Neural crest cell (in vitro differentiated cells): ENCODE data around the gene ATF6. TPM values are rescaled to one million over a fixed set of nuclear protein-coding genes. Genes with fewer than 3 reads are reported as not detected.

Source experiments
- DNase-seq: peaks from one replicate; pipeline ENCODE4 v3.0.0; 2021; ENCODE audit warnings: low read depth, mixed read lengths, low spot score
- H3K27ac Mint-ChIP-seq: one replicate; pipeline ENCODE4 v1.8.0; 2021; ENCODE audit warnings: mild to moderate bottlenecking, mixed read lengths; ENCODE audit not compliant: unreplicated experiment
- H3K27me3 Mint-ChIP-seq: 2 replicates; pipeline ENCODE4 v1.8.0; 2021; ENCODE audit warnings: low read depth, mild to moderate bottlenecking, mixed read lengths
- H3K36me3 Mint-ChIP-seq: 2 replicates; pipeline ENCODE4 v1.8.0; 2021; ENCODE audit warnings: low read depth, mild to moderate bottlenecking, mixed read lengths
- H3K4me1 Mint-ChIP-seq: 2 replicates; pipeline ENCODE4 v1.8.0; 2021; ENCODE audit warnings: mixed read lengths
- H3K4me3 Mint-ChIP-seq: one replicate; pipeline ENCODE4 v1.8.0; 2021; ENCODE audit warnings: mild to moderate bottlenecking, mixed read lengths
- H3K9me3 Mint-ChIP-seq: 2 replicates; pipeline ENCODE4 v1.8.0; 2021; ENCODE audit warnings: mixed read lengths
- total RNA-seq: library from RNA; stranded (reverse); gene quantifications from 2 replicates; pipeline ENCODE4 v1.2.1, GENCODE V29; 2021
- TF ChIP-seq, protein P1 (sequence below): fragments of 200-600 bp; sonication (generic); conservative IDR thresholded peaks from 2 replicates; pipeline ENCODE4 v1.5.0; 2021; ENCODE audit warnings: antibody characterized with exemption, mild to moderate bottlenecking

The ATF6 gene
- total RNA-seq, 1 donor from 2014 or later: 17.8 TPM

DNA sequence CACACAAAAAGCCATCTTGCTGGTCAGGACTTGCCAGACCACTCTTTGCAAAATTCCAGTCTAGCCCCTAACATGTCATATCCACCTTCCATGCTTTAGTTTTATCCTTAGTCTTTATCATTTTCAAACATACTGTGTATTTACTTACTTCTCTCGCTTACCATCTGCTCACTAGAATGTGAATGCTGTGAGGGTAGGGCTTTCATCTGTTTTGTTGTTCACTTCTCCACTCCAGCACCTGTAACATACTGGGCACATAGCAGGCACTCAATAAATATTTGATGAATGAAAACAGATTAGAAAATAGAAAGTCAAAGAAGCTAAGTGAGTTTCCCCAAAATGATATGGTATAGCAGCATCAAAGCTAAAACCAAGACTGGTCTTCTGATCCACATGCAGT, 177.6 kb downstream of the ATF6 start:
- TF ChIP-seq, protein P1, sequence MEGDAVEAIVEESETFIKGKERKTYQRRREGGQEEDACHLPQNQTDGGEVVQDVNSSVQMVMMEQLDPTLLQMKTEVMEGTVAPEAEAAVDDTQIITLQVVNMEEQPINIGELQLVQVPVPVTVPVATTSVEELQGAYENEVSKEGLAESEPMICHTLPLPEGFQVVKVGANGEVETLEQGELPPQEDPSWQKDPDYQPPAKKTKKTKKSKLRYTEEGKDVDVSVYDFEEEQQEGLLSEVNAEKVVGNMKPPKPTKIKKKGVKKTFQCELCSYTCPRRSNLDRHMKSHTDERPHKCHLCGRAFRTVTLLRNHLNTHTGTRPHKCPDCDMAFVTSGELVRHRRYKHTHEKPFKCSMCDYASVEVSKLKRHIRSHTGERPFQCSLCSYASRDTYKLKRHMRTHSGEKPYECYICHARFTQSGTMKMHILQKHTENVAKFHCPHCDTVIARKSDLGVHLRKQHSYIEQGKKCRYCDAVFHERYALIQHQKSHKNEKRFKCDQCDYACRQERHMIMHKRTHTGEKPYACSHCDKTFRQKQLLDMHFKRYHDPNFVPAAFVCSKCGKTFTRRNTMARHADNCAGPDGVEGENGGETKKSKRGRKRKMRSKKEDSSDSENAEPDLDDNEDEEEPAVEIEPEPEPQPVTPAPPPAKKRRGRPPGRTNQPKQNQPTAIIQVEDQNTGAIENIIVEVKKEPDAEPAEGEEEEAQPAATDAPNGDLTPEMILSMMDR: no peak
- Mint-ChIP-seq H3K9me3 (no peaks in the 10 kb centered on the region), H3K36me3 (no peaks in the 10 kb centered on the region), H3K4me1 (no peaks in the 10 kb centered on the region), H3K27me3 (no peaks in the 10 kb centered on the region), H3K27ac (no peak overlapping the region), H3K4me3 (no peak overlapping the region)
- no peak for DNase-seq

DNA sequence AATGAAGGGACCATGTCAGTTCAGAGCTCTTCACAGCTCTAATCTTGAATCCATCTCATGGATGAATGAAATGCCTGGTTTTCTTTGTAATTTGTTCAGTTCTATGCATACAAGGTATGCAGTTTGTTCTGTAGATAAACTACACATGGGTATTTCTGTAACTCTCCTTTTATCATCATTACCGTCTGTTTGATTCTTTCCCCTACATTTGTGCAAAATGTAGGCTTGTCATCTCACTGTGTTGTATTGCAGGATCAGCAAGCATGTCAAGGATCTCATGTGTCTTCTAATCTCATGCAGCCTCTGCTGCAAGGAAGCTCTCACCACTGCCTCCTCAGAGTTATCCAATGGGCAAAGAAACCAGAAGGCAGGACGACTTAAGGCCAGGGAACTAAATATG, 178.3 kb downstream of the ATF6 start:
- TF ChIP-seq, protein P1: no peak

DNA sequence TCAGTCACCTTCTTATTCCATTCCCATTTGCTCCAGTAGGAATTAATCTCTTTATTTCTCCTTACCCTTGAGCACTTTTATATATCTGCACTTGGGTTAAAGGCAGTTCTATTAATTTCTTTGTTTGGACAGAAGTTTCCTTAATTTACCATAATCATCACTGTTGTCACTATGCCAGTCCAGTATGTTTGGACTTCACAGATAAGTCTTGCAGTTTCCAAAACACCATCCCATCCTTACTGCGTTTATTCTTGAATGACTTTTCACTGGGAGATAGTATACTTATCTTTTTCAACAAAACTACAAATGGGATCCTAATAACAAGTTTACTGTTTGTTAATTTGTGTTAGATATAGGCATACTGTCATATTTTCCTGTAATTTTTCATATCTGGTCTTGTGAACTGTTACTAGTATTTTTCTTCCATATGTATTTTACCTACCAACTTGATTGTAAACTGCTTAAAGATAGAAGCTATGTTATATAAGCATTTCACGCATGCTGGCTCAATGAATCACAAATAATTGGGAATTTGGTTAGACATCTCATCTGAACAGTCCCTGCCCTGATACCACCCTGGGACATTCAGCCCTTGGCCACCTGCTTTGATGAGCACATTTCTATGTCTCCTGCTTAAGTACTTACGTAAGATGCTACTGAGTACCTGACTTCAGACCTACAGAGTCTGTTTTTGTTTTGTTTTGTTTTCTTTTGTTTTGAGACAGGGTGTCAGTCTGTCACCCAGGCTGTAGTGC, 179.4 kb downstream of the ATF6 start:
- Mint-ChIP-seq H3K9me3 (no peaks in the 10 kb centered on the region), H3K36me3 (no peaks in the 10 kb centered on the region), H3K4me3 (no peak overlapping the region), H3K27me3 (no peaks in the 10 kb centered on the region), H3K4me1 (no peaks in the 10 kb centered on the region), H3K27ac (no peak overlapping the region)
- DNase-seq: no peak
- TF ChIP-seq, protein P1: no peak

More for the DNA sequence above, 178.3 kb downstream of the ATF6 start:
- Mint-ChIP-seq H3K36me3 (no peaks in the 10 kb centered on the region), H3K9me3 (no peaks in the 10 kb centered on the region), H3K27me3 (no peaks in the 10 kb centered on the region), H3K4me3 (no peak overlapping the region), H3K27ac (no peak overlapping the region), H3K4me1 (no peaks in the 10 kb centered on the region)
- no peak for DNase-seq

DNA sequence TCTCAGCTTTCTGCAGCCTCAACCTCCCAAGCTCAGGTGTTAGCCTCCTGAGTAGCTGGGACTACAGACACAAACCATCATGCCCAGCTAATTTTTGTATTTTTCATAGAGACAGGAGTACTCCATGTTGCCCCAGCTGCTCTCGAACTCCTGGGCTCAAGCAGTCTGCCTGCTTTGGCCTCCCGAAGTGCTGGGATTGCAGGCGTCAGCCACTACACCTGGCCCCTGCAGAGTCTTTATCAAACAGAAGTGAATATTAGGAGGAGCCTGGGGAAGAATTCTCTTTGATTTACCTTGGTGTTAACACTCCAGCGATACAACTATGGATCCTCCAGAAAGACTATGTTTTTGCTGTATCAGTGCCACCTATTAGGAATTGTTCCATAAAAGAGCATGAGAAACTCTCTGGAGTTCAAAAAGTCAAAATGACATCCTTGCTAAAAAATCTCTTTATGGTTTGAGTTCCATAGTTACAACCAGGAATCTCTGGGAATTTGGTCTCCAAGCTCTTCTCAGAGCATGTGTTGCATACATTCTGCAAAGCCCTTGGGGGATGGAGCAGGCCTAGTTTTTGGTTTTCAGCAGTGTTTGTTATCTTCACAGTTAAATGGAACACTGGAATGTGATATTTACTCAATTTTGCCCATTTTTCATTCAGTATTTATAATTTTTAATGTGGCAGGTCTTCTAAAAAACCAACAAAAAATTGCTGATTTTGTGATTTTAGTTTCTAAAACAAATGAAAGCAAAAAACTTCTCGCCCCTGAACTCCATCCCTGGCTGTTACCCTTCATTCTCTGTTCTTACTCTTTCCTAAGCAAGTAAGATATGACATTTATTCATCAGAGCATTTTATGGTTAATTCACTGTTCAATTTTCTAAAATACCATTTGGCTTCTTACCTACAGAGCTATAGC, 180.2 kb downstream of the ATF6 start:
- DNase-seq: no peak
- H3K36me3 Mint-ChIP-seq: no peaks in the 10 kb centered on the region
- TF ChIP-seq, protein P1: no peak
- peak overlapping the region; percentile 48 for H3K27ac Mint-ChIP-seq
- no peaks in the 10 kb centered on the region for H3K4me1 Mint-ChIP-seq
- no peaks in the 10 kb centered on the region for H3K9me3 Mint-ChIP-seq
- H3K27me3 Mint-ChIP-seq: no peaks in the 10 kb centered on the region
- no peak overlapping the region for H3K4me3 Mint-ChIP-seq

DNA sequence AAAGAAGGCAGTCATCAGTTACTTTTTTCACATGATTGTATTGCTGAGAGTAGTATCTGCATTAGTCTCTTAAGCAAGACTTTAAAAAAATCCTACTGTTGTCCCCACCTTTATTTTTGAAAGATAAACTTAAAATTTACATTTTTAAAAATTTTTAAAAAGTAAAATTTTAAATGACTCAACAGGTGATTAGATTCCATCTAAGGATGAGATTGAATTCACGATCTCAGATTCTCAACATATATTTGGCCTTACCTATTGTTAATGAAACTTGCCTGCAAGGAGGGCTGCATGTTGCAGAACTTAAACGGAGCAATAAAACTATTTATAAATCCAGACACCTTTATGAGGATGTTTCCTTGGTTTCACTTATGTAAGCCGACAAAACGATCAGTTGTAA, 182.3 kb downstream of the ATF6 start:
- Mint-ChIP-seq H3K9me3 (no peaks in the 10 kb centered on the region), H3K36me3 (no peaks in the 10 kb centered on the region), H3K27ac (no peak overlapping the region), H3K27me3 (no peaks in the 10 kb centered on the region), H3K4me3 (no peak overlapping the region), H3K4me1 (no peaks in the 10 kb centered on the region)
- DNase-seq: no peak
- TF ChIP-seq, protein P1: no peak
